CD4-positive, alpha-beta memory T cell (primary cell): Measurements from ENCODE around the gene GASK1A. TPM values are rescaled to one million over a fixed set of nuclear protein-coding genes. Genes with fewer than 3 reads are reported as not detected.

Experiments used
- CTCF ChIA-PET: fragments of 350-600 bp; sonication (Branson Sonifier 250); formaldehyde crosslinking; loops from one replicate; lab custom pipeline; 2021; ENCODE audit warnings: inconsistent platforms; ENCODE audit not compliant: partially characterized antibody; lab: Charles Lee
- POLR2A ChIA-PET: fragments of 350-600 bp; sonication (Branson Sonifier 250); formaldehyde crosslinking; loops from one replicate; lab custom pipeline; 2021; ENCODE audit not compliant: partially characterized antibody; lab: Charles Lee
- DNase-seq, 5 donors: peaks; one replicate each; pipeline versions ENCODE4 v3.0.0 to v3.0.0-alpha.2; 2020 to 2022; ENCODE audit warnings: mixed read lengths in 1 of 5
- H3K27ac ChIP-seq: one replicate; pipeline ENCODE4 v1.7.0; 2013; ENCODE audit warnings: low read depth, low read length
- H3K27me3 ChIP-seq: 2 replicates; pipeline ENCODE4 v1.7.0; 2013; ENCODE audit warnings: mild to moderate bottlenecking, low read length, moderate library complexity; ENCODE audit not compliant: insufficient read depth
- H3K36me3 ChIP-seq: 2 replicates; pipeline ENCODE4 v1.7.0; 2013; ENCODE audit warnings: mild to moderate bottlenecking, low read length, moderate library complexity; ENCODE audit not compliant: insufficient read depth
- H3K4me1 ChIP-seq: 2 replicates; pipeline ENCODE4 v1.7.0; 2013; ENCODE audit warnings: mild to moderate bottlenecking, low read length, moderate library complexity; ENCODE audit not compliant: insufficient read depth
- H3K4me3 ChIP-seq, 2 donors: one replicate each; pipeline ENCODE4 v1.7.0; 2013; ENCODE audit warnings: low read length in 2 of 2, mild to moderate bottlenecking in 1 of 2
- H3K9me3 ChIP-seq, 2 donors: one replicate each; pipeline ENCODE4 v1.7.0; 2013; ENCODE audit warnings: low read length in 2 of 2, control low read depth in 1 of 2; ENCODE audit not compliant: control insufficient read depth in 1 of 2
- H3K27ac Mint-ChIP-seq, 7 donors: one replicate each; pipeline ENCODE4 v1.8.0; 2020 to 2021; ENCODE audit warnings: mixed read lengths in 7 of 7, mild to moderate bottlenecking in 6 of 7, inconsistent platforms in 3 of 7, moderate library complexity in 3 of 7
- H3K27me3 Mint-ChIP-seq, 2 donors: one replicate each; pipeline ENCODE4 v1.8.0; 2020 to 2021; ENCODE audit warnings: mixed read lengths in 2 of 2
- H3K36me3 Mint-ChIP-seq, 2 donors: one replicate each; pipeline ENCODE4 v1.8.0; 2020 to 2021; ENCODE audit warnings: mixed read lengths in 2 of 2, inconsistent platforms in 1 of 2, mild to moderate bottlenecking in 1 of 2
- H3K4me1 Mint-ChIP-seq, 4 donors: one replicate each; pipeline ENCODE4 v1.8.0; 2020 to 2021; ENCODE audit warnings: mixed read lengths in 4 of 4, mild to moderate bottlenecking in 1 of 4
- H3K4me3 Mint-ChIP-seq, 8 donors: one replicate each; pipeline ENCODE4 v1.8.0; 2020 to 2021; ENCODE audit warnings: mixed read lengths in 8 of 8, mild to moderate bottlenecking in 7 of 8, moderate library complexity in 6 of 8, inconsistent platforms in 3 of 8
- H3K9me3 Mint-ChIP-seq, 8 donors: one replicate each; pipeline ENCODE4 v1.8.0; 2020 to 2021; ENCODE audit warnings: mixed read lengths in 8 of 8, mild to moderate bottlenecking in 5 of 8, inconsistent platforms in 3 of 8, moderate library complexity in 1 of 8
- intact Hi-C: fragments of 100-400 bp; cut with micrococcal nuclease; formaldehyde crosslinking; loops from one replicate; pipeline ENCODE4 v1.15.1; 2023
- polyA plus RNA-seq, 2 donors: library from polyadenylated mRNA; unstranded; fragments of 300-500 nt; fragmentation: Illumina TruSeq; gene quantifications; one replicate each; pipeline ENCODE4 v1.2.3, GENCODE V29; 2021
- total RNA-seq, 2 experiments: library from RNA; stranded (reverse); gene quantifications; one replicate each; pipeline ENCODE4 v1.2.3, GENCODE V29; 2021

The GASK1A gene
- total and polyA plus RNA-seq, 4 experiments from 2014 or later: not detected

GRCh38 chr3:43022121-43022520 is 43.0 kb downstream of the GASK1A start:
- H3K27me3 ChIP-seq: no peaks in the 10 kb centered on the region
- ChIA-PET CTCF (interaction anchor here (1.5 to 2.6 kb wide), 2 partner anchors 60 to 80 kb away, joined by 4 to 12 read pairs; no protein-coding TSS in a partner anchor), POLR2A (interaction anchor here (0.6 to 1.1 kb wide), 2 partner anchors 16 to 1211 kb away, joined by 3 to 4 read pairs; no protein-coding TSS in a partner anchor)
- DNase-seq: no peak
- peak overlapping the region in 2 of 8 donors; percentile 81 to 92 for H3K4me3 Mint-ChIP-seq
- H3K27me3 Mint-ChIP-seq: no peaks in the 10 kb centered on the region
- H3K36me3 Mint-ChIP-seq: no peaks in the 10 kb centered on the region
- H3K4me1 Mint-ChIP-seq: peaks cover 59 to 82% (median 70%) of the 10 kb centered on the region in 4 donors
- intact Hi-C loops: loop anchor here (5.0 kb wide), 1 partner anchor 85 kb away; the partner anchor contains the start of gene POMGNT2
- peaks cover 74% of the 10 kb centered on the region for H3K4me1 ChIP-seq
- no peak overlapping the region for H3K27ac ChIP-seq
- H3K9me3 ChIP-seq: peaks cover 0 to 3% of the 10 kb centered on the region in 2 donors
- H3K9me3 Mint-ChIP-seq: peaks cover 0 to 8% (median 3%) of the 10 kb centered on the region in 8 donors
- no peak overlapping the region for H3K4me3 ChIP-seq
- H3K36me3 ChIP-seq: no peaks in the 10 kb centered on the region
- H3K27ac Mint-ChIP-seq: peak overlapping the region in 4 of 7 donors; percentile 6 to 95 (median 70)

- peaks cover 74% of the 10 kb centered on the region for H3K4me1 ChIP-seq
- H3K27me3 ChIP-seq: no peaks in the 10 kb centered on the region
- ChIA-PET POLR2A (interaction anchor here (1.1 to 1.9 kb wide), 4 partner anchors 11 to 366 kb away, joined by 3 to 7 read pairs (median 4); no protein-coding TSS in a partner anchor), CTCF (no interaction called here)
- H3K4me1 Mint-ChIP-seq: peaks cover 58 to 82% (median 69%) of the 10 kb centered on the region in 4 donors
- peak overlapping the region; percentile 24 to 95 (median 89) for H3K27ac Mint-ChIP-seq
- H3K9me3 Mint-ChIP-seq: peaks cover 0 to 8% (median 3%) of the 10 kb centered on the region in 8 donors
- H3K36me3 Mint-ChIP-seq: no peaks in the 10 kb centered on the region
- intact Hi-C loops: loop anchor here (5.0 kb wide), 1 partner anchor 84 kb away; the partner anchor contains the start of gene POMGNT2
- H3K9me3 ChIP-seq: no peaks in the 10 kb centered on the region
- peak overlapping the region; percentile 10 to 92 (median 66) for H3K4me3 Mint-ChIP-seq
- DNase-seq: no peak
- no peak overlapping the region for H3K27ac ChIP-seq
- no peaks in the 10 kb centered on the region for H3K27me3 Mint-ChIP-seq
- no peak overlapping the region for H3K4me3 ChIP-seq
- no peaks in the 10 kb centered on the region for H3K36me3 ChIP-seq
Observed at GRCh38 chr3:43023066-43023465, 44.0 kb downstream of the GASK1A start.

GRCh38 chr3:43023746-43024145 is 44.6 kb downstream of the GASK1A start:
- no peaks in the 10 kb centered on the region for H3K36me3 Mint-ChIP-seq
- no peaks in the 10 kb centered on the region for H3K27me3 ChIP-seq
- no peaks in the 10 kb centered on the region for H3K27me3 Mint-ChIP-seq
- no peaks in the 10 kb centered on the region for H3K36me3 ChIP-seq
- no peak for DNase-seq
- ChIA-PET CTCF (interaction anchor here (0.9 to 1.7 kb wide), 3 partner anchors 10 to 62 kb away, joined by 3 to 11 read pairs (median 3); no protein-coding TSS in a partner anchor), POLR2A (interaction anchor here (0.8 to 1.9 kb wide), 9 partner anchors 11 to 365 kb away, joined by 3 to 7 read pairs (median 4); partner anchors contain the start of genes POMGNT2 and SNRK)
- intact Hi-C loops: loop anchor here (5.0 kb wide), 1 partner anchor 84 kb away; the partner anchor contains the start of gene POMGNT2
- peaks cover 56 to 80% (median 68%) of the 10 kb centered on the region in 4 donors for H3K4me1 Mint-ChIP-seq
- H3K4me3 Mint-ChIP-seq: peak overlapping the region; percentile 65 to 92 (median 75)
- no peaks in the 10 kb centered on the region for H3K9me3 ChIP-seq
- H3K9me3 Mint-ChIP-seq: peaks cover 0 to 8% (median 1%) of the 10 kb centered on the region in 8 donors
- H3K4me1 ChIP-seq: peaks cover 74% of the 10 kb centered on the region
- peak overlapping the region; percentile 35 for H3K27ac ChIP-seq
- H3K4me3 ChIP-seq: peak overlapping the region in 1 of 2 donors; percentile 41
- peak overlapping the region in 6 of 7 donors; percentile 57 to 95 (median 90) for H3K27ac Mint-ChIP-seq

GRCh38 chr3:43024181-43024885 is 45.2 kb downstream of the GASK1A start:
- peak overlapping the region in 1 of 2 donors; percentile 41 for H3K4me3 ChIP-seq
- peak; percentile 66 to 70 (median 68) for DNase-seq
- H3K36me3 ChIP-seq: no peaks in the 10 kb centered on the region
- peak overlapping the region; percentile 35 for H3K27ac ChIP-seq
- Mint-ChIP-seq H3K27me3 (no peaks in the 10 kb centered on the region), H3K36me3 (no peaks in the 10 kb centered on the region), H3K4me3 (peak overlapping the region; percentile 65 to 92 (median 75)), H3K4me1 (peaks cover 56 to 74% (median 65%) of the 10 kb centered on the region in 4 donors), H3K9me3 (peaks cover 0 to 8% (median 1%) of the 10 kb centered on the region in 8 donors), H3K27ac (peak overlapping the region; percentile 57 to 95 (median 91))
- intact Hi-C loops: loop anchor here (5.0 kb wide), 1 partner anchor 83 kb away; the partner anchor contains the start of gene POMGNT2
- CTCF ChIA-PET: interaction anchor here (0.9 to 1.7 kb wide), 3 partner anchors 9 to 62 kb away, joined by 3 to 11 read pairs (median 3); no protein-coding TSS in a partner anchor
- peaks cover 70% of the 10 kb centered on the region for H3K4me1 ChIP-seq
- no peaks in the 10 kb centered on the region for H3K27me3 ChIP-seq
- H3K9me3 ChIP-seq: no peaks in the 10 kb centered on the region
- POLR2A ChIA-PET: interaction anchor here (0.8 to 1.9 kb wide), 10 partner anchors 10 to 1314 kb away, joined by 3 to 7 read pairs (median 4); partner anchors contain the start of genes POMGNT2 and SNRK

- Histone ChIP-seq H3K27ac (no peak overlapping the region), H3K27me3 (no peaks in the 10 kb centered on the region), H3K9me3 (no peaks in the 10 kb centered on the region), H3K36me3 (no peaks in the 10 kb centered on the region), H3K4me1 (peaks cover 59% of the 10 kb centered on the region), H3K4me3 (no peak overlapping the region)
- CTCF ChIA-PET: interaction anchor here (1.7 kb wide), 1 partner anchor 63 kb away, joined by 11 read pairs; no protein-coding TSS in a partner anchor
- DNase-seq: no peak
- no peaks in the 10 kb centered on the region for H3K36me3 Mint-ChIP-seq
- POLR2A ChIA-PET: no interaction called here
- peak overlapping the region in 5 of 7 donors; percentile 57 to 95 (median 91) for H3K27ac Mint-ChIP-seq
- intact Hi-C loops: no loop called here
- H3K4me1 Mint-ChIP-seq: peaks cover 52 to 66% (median 58%) of the 10 kb centered on the region in 4 donors
- H3K27me3 Mint-ChIP-seq: no peaks in the 10 kb centered on the region
- peak overlapping the region in 3 of 8 donors; percentile 6 to 92 (median 67) for H3K4me3 Mint-ChIP-seq
- peaks cover 0 to 8% (median 1%) of the 10 kb centered on the region in 8 donors for H3K9me3 Mint-ChIP-seq
Observed at GRCh38 chr3:43025423-43025822, 46.3 kb downstream of the GASK1A start.

GRCh38 chr3:43028001-43028400 is 48.9 kb downstream of the GASK1A start:
- intact Hi-C loops: no loop called here
- H3K36me3 ChIP-seq: no peaks in the 10 kb centered on the region
- H3K27me3 ChIP-seq: no peaks in the 10 kb centered on the region
- H3K4me3 ChIP-seq: no peak overlapping the region
- H3K4me1 ChIP-seq: peaks cover 34% of the 10 kb centered on the region
- no peak overlapping the region for H3K4me3 Mint-ChIP-seq
- ChIA-PET POLR2A (no interaction called here), CTCF (no interaction called here)
- no peaks in the 10 kb centered on the region for H3K27me3 Mint-ChIP-seq
- peaks cover 0 to 3% (median 0%) of the 10 kb centered on the region in 8 donors for H3K9me3 Mint-ChIP-seq
- H3K36me3 Mint-ChIP-seq: no peaks in the 10 kb centered on the region
- no peak overlapping the region for H3K27ac ChIP-seq
- H3K4me1 Mint-ChIP-seq: peaks cover 31 to 40% (median 36%) of the 10 kb centered on the region in 4 donors
- H3K9me3 ChIP-seq: no peaks in the 10 kb centered on the region
- H3K27ac Mint-ChIP-seq: peak overlapping the region in 1 of 7 donors; percentile 10
- DNase-seq: no peak
